ENCODE data around the gene SHISA9. TPM values are rescaled to one million over a fixed set of nuclear protein-coding genes. Genes with fewer than 3 reads are reported as not detected.

SHISA9 gene
- total RNA-seq, 1 donor from 2014 or later: not detected

DNA sequence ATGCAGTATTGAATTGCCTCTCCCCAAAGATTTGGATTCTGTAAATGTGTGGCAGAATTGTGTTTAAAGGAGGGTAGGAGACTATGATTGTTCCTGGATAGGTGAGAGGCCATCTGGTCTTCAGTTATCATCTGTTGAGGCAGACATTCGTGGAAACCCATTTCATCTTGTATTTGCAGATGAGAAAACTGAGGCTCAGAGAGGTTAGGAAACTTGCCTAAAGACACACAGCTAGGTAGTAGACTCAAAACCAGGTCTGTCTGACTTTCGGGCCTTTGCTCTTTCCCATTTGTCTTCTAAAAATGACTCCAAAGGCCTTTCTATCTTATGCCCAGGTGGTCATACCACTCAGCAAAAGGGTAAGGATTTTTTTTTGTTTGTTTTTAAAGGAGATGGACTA lies 210.3 kb downstream of the SHISA9 start:
- no peak for DNase-seq (ENCODE audit: low read depth, low spot score)

DNA sequence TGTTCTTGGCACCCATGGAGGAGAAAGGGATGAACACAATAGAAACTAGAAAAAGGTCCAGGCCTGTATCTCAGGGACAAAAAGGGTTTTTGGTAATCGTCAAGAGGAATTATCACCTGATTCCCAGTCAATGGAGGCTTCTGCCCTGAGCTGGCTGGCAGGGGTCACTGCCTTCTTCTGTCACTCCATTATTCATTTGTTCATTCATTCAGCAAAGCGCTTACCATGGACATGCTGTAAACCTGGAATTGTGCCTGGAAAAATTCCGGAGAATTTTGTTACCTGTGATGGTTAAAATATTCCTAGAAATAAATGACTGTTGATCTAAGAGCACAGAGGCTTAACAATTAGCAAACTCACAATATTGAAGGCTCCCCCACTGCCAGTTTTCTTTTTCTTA lies 212.3 kb downstream of the SHISA9 start:
- DNase-seq (ENCODE audit: low read depth, low spot score): no peak

DNA sequence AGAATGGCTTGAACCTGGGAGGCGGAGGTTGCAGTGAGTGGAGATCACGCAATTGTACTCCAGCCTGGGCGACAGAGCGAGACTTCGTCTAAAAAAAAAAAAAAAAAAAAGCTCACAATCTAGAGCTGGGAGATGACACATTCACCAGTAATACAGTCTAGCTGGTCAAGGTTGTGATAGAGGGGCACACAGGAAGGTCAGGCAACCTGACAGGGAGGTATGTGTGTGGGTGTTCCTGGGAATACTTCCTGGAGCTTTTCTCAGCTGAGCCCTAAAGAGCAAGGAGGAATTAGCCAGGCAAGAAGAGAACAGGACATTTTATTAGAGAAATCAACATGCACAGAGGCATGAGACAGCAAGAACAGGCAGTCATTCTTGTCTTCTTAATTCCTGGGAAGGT lies 216.7 kb downstream of the SHISA9 start:
- no peak for DNase-seq (ENCODE audit: low read depth, low spot score)

DNA sequence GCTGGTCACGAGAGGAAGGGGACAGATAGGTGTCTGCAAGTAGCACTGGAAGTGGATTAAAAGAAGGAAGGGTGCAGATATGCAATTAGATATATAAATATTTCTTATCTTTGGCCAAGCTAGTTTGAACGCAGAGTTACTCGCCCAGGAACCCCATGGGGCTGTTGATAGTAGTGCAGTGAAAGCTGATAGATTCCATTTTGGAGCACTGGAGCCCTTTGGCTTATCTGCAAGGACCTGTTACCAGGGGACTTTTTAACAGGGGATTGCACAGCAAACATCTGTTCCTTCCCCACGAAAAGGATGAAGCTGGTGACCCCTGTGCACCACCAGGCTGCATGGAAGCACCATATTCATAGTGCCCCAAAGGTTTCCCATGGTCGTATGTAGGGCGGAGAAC lies 218.7 kb downstream of the SHISA9 start:
- DNase-seq (ENCODE audit: low read depth, low spot score): no peak

DNA sequence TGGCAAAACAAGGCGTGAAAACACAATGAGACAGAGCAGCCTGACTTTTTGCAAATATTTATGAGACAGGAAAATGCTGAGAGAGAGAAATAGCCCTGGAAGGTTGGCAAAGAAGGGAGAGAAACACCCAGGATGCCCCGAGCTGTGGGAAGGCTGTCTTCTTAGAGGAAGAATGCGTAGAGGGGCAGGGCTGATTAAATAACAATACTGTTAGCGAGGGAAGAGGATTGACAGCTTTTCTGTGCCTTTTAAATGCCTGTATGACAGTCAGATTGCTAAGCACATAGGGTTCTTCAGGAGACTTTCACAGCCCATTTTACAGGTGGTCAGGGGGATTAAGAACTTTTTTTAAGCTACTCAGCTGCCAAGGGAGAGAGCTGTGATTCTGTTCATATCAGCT lies 219.2 kb downstream of the SHISA9 start:
- no peak for DNase-seq (ENCODE audit: low read depth, low spot score)

DNA sequence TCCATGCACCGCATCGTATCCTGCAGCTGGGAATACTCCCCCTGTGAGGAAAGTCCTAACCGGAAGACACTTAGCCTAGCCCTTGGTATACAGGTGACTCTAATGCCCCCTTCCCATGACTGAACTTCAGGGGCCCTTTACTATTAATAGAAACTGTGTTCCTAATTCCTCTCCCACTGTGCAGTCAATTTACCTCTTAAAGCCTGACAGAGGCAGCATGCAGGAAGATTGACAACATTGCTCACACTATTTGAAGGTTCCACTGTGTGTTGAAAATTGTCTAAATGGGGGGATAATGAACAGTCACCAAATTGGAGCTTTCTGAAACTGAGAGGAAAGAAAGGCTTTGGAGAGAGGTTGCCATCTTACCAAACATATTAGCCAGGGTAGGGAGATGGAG lies 222.6 kb downstream of the SHISA9 start:
- DNase-seq (ENCODE audit: low read depth, low spot score): no peak

DNA sequence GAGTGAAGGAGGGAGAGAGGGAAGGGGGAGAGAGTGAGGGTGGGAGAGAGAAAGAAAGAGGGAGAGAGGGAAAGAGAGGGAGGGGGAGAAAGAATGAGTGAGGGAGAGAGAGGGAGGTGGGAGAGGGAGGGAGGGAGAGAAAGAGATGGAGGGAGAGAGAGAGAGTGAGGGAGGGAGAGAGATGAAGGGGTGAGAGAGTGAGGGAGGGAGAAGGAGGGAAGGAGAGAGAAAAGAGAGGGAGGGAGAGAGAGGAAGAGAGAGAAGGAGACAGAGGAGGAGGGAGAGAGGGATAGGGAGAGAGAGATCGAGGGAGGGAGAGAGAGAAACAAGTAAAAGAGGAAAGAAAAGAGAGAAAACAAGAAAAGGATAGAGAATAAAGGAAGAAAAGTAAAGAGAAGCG lies 225.7 kb downstream of the SHISA9 start:
- DNase-seq (ENCODE audit: low read depth, low spot score): no peak

DNA sequence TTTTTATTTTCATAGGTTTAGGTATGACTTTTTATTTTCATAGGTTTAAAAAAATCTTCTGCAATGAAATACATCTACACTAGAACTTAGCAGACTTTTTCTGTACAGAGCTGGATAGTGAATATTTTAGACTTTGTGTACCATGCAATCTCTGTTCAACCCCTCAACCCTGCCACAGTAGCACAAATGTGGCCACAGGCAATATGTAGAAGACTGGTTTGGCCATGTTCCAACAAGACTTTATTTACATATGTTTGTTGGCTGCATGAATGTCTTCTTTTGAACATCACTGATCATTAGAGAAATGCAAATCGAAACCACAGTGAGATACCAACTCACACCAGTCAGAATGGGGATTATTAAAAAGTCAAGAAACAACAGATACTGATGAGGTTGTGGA lies 229.2 kb downstream of the SHISA9 start:
- DNase-seq (ENCODE audit: low read depth, low spot score): no peak

DNA sequence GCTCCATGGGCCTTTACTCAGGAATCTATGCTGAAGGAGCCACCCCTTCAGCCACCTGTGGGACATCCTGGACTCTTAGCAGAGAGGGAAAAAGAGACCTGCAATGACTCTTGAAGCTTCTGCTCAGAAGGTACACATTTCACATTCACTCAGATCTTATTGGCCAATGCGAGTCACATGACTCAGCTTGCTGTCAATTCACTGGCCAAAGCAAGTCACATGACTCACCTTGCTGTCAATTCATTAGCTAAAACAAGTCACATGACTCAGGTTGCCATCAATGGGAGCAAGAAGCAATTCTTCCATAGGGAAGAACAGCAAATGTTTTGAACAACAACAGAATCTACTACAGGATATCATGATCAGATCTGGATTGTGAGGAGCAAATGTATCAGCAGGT lies 233.4 kb downstream of the SHISA9 start:
- no peak for DNase-seq (ENCODE audit: low read depth, low spot score)

DNA sequence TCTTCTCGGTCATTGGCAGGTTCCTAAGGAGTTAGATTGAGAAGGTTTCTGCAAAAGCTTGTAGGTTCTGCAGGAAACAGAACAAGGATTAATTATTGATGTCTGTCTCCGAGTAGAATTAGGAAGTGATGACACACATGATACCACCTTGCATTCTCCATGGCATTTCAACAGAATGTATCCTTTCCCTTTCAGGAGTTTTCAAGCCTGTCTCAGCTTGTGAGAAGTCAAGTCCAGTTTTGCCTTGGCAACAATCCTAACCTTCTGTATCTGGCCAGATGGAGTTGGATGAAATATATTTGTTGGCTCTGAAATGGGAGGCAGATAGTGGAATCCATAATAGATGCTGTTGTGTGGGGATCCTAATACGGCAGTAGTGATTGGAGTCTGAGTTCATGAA lies 235.5 kb downstream of the SHISA9 start:
- DNase-seq (ENCODE audit: low read depth, low spot score): no peak

DNA sequence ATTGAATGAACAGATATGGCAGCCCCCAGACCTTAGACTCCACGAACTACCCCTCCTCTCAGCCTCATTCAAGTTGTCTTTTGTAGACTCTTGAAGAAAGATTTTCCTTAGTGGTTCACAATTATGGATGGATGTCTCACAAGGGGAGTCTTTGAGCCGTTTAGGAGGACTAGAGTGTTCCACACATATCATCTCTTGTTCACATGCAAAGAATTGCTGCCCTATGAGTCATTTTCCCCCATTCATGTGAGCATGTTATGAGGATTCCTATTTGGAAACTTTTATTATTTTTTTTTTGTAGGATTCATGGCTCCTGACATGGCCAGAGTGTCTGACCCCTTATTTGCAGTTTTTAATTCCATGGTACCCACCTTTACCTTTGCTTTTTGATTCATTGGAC lies 237.1 kb downstream of the SHISA9 start:
- DNase-seq (ENCODE audit: low read depth, low spot score): no peak

DNA sequence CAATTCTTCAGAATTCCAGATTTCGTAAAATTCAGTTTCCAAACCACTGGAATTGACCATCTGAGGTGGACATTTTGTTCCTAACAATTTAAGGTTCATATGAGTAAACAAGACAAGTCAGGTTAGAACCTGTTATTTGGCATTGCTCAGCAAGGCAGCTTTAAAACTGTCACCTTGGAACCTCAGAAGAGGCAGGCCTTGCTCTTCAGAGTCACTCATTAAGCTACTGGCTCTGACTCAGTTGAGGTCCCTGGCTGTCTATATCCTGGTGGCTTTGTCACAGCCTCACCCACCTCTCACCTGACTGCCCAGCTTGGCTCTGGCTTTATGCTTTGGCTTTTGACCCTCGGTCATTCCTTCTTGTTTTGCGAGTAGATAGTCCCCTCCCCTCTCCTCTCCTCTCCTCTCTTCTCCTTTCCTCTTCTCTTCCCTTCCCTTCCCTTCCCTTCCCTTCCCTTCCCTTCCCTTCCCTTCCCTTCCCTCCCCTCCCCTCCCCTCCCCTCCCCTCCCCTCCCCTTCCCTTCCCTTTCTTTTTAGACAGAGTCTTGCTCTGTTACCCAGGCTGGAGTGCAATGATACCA lies 238.4 kb downstream of the SHISA9 start:
- no peak for DNase-seq (ENCODE audit: low read depth, low spot score)

DNA sequence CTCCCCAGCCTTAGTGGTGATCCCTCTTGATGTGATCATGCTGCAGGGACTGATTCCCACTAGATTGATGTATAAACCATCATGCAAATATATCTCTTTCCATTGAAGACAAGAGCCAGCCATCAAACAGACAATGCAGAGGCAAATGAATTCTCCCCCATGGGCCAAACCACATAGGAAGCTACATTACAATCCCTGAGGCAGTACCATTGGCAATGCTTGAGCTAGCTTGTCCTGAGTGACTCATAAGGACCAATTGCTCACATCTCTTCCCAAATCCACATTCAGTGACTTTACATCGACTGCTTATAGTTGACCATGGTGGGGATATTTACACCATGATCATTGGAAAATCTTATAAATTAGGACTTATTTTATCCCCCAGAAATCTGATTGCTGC lies 242.2 kb downstream of the SHISA9 start:
- DNase-seq (ENCODE audit: low read depth, low spot score): no peak

DNA sequence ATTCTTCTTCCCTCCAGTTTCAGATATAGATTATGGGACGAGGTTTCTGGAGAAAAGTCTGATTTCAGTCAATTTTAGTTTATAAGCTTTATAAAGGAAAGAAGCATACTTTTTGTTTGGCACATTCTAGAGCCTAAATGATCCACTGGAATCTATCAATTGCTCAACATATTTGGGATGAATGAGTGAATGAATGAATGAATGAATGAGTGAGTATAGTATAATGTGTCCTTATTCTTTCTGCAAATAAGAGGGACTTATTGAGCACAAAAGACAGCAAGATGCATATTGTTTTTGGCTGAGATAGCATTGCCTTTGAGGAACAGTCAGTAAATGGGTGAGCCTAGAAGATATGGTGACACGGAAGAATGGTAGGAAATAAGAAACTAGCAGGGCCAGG lies 245.4 kb downstream of the SHISA9 start:
- DNase-seq (ENCODE audit: low read depth, low spot score): no peak

DNA sequence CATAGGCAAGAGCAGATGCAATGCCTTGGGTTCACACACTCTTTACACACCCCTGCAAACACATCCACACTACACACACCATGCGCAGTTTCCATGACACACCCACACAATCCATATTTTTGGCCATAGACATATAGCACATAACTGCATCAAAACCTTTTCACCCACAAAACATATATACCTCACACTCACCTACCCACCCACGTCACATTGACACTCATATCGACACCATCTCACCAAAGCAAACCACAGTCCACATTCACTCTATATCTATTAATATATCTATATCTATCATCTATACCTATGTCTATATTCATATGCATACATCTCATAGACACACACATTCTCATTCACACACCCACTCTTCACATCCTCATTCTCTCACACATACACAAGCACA lies 246.9 kb downstream of the SHISA9 start:
- no peak for DNase-seq (ENCODE audit: low read depth, low spot score)

DNA sequence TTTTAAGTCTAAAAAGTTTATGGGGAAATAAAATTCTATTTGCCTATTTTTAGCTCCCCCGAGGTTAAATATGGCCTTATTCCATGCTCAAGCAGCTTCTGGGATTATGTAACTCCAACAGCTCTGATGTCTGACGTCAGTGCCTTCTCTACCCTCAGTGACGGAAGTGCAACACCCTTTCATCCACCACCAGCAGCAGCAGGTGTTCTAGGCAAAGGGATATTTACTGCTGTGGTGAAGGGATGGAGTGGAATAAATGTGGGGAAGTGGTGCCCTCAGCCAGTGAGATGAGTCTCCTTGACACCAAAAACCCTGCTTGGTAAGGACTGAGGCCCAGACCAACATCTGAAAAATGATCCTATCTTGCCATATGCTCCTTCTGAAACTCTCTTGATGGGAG lies 247.4 kb downstream of the SHISA9 start:
- DNase-seq (ENCODE audit: low read depth, low spot score): no peak

DNA sequence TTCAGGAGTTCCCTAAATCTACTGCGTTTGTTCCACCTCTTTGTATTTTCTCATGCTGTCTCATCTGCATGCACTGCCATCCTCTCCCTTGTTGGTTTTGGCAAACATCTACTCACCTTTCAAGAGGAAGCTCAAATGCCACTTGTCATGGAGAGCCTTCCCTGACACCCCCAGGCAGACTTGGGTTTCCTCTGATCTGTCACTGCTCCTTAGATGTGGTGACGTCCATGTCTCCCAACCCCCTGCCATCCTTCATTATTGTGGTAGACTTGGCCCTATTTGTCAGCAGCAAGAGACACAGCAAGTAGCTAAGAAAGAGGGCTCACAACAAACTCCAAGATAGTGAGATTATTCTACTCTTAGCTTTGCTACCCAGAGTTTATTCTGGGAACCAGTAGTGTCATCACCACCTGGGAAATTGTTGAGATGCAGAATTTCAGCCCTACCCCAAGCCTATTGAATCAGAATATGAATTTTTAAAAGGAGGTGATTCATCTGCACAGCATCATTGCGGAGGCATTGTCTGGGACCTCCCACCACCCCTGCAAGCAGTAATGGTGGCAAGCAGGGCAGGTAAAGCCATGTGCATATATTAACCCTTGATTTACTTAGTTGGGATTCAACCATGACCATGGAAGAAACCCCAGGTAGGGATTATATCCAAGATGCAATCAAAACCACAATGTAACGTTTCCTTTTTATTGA lies 248.9 kb downstream of the SHISA9 start:
- no peak for DNase-seq (ENCODE audit: low read depth, low spot score)

DNA sequence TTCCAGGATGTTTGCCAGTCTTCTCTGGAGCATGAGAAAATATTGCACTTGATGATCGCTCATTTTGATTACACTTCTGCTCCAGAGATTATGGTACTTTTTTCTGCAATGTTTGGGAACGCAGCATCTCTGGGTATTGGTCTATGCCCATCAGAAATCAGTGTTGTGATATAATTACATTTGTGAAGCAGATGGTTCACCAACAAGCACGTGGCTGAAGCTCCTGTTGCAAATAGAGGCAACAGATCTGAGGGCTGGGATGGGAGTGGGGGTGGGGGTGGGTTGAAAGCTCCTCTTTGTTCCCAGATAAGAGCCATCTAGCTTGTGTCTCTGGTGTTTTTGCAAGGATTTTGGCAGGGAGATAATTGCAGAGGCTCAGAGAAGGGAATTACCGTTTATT lies 252.3 kb downstream of the SHISA9 start:
- no peak for DNase-seq (ENCODE audit: low read depth, low spot score)

DNA sequence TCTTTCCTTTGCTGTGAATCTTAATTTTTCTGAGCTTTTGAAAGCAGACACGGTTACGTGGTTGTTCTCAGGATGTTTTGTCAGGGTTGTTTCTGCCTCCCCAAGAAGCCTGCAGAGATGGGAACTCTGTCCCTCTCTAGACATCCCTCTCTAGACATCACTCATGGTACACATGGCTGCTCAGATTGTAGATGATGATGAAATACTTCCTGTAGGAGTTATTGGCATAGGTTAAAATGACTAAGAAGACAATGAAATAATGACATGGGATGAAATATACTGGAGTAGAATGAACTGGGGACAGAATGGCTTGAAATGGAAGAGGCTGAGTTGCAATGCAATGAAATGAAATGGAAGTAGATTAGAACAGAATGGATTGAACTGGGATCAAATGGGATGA lies 253.4 kb downstream of the SHISA9 start:
- DNase-seq (ENCODE audit: low read depth, low spot score): no peak

DNA sequence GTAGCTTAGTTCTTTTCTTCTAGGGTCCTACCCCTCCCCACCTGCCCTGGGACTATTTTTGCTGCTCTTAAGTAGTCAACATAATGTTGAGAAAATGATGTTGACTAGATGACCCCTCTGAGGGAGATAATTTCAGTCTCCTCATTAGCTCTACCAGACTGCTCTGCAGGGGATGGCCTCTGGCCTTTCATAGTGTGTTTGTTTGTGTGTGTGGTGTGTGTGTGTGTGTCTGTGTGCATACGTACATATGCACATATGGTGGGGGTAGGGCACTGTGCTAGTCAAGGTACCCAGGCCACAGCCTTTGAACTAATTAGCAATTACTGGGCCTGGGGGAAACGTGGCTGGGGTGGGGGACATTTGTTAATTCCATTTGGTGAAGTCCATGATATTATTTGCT lies 254.0 kb downstream of the SHISA9 start:
- no peak for DNase-seq (ENCODE audit: low read depth, low spot score)

DNA sequence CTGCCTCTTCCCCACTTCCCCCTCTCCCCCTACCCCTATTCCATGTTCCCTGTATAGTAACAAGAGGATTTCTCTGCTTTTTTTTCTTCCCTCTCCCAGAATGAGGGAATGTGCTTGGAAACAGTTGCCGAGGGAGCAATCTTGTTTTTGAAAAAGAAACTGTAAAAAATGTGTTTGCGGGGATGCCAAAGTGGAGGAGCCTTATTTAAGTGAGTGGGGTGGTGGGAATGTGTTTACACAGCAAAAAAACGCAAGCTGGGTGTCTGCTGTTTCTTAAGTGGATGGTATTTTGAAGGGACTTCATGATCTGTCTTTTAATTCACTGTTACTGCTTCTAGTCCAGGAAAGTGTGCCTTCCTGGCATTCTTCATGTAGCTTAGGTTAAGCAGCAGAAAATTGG lies 254.4 kb downstream of the SHISA9 start:
- DNase-seq (ENCODE audit: low read depth, low spot score): no peak

DNA sequence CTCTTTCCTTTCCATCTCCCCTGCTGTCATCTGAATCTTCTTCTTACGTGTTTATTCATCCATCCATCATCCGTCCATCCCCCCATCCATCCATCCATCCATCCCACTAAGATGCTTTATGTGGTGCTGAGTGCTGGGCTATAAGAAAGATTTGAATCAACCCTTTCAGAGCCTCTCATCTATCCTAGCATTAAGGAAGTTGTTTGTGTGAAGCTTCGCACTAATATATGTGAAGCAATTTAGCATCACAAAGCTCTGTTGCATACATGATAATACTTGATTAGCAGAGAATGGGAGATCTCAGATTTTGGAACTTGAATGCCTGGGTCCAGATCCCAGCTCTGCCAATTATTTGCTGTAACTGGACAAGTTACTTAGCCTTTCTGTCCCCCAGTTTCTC lies 255.7 kb downstream of the SHISA9 start:
- no peak for DNase-seq (ENCODE audit: low read depth, low spot score)

DNA sequence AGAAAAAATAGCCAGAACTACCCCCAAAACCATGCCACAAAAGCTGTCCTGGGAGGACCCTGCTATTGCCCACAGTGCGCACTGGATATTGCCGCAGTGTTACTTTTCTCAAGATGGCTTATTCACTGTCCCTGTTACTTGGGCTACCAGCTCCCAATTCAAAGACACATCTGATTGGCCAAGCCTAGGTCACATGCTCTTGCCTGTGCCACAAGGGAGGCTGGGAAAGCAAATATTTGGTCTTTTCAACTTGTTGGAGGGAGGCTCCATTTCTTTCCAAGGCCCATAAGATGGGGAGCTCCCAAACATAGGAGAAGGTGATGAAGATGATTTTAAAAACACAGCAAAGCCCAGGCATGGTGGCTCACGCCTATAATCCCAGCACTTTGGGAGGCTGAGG lies 257.0 kb downstream of the SHISA9 start:
- DNase-seq (ENCODE audit: low read depth, low spot score): no peak

DNA sequence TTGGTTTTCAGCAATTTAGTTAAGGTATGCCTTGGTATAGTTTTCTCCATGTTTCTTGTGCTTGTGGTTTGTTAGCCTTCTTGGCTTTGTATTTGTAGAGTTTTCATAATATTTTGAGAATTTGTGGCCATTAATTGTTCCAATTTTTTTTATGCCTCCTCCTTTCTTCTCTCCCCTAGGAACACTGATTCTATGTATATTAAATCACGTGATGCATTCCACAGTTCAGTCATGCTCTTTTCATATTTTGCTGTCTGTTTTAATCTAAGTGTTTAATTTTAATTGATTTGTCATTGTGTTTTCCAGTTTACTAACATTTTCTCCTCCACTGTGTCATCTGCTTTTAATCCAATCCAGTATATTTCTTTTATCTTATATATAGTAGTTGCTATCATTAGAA lies 263.6 kb downstream of the SHISA9 start:
- no peak for DNase-seq (ENCODE audit: low read depth, low spot score)

Measured in pulmonary artery endothelial cell (primary cell).